AG09319 (cell line): ENCODE data around the gene MEAK7.

ENCODE experiments used
- DNase-seq: peaks from one replicate; pipeline ENCODE4 v3.0.0-alpha.2; 2010; ENCODE audit warnings: low read depth; ENCODE audit errors: extremely low read depth
- TF ChIP-seq, protein P1 (sequence below): IDR thresholded peaks from 2 replicates; pipeline ENCODE4 v1.5.1; 2011; ENCODE audit warnings: low read depth, mild to moderate bottlenecking, inconsistent platforms, low read length, moderate library complexity

Gene MEAK7

DNA sequence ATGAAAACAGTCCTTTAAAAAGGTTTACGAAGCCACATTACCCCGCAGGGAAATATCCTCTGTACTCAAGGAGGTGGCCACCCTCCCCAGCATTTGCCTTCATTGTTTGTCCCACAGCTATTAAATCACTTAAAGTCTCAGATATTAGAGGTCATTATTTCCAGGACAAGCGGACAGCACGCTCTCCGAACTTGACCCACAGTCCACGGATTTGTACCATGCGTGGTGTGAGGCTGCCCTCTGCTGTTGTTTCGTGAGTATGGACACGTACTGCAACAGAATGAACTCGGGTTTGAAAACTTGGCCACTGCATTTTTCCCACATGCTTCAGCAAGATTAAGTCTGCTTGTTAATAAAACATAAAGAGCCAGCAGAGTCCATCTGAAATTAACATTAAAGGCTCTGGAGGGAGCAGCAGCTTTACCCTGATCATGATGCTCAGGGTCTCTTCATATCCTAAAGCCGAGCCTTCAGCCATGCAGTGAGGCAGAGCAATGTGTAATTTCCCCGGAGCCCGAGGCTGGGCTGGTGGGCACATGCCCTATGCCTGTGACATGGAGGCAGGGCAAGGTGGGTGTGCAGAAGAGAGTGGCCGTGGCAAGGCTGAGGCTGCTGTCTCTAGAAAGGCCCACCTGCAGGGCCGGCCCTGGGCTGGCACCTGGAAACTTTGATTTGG, 19.7 kb downstream of the MEAK7 start:
- TF ChIP-seq, protein P1, sequence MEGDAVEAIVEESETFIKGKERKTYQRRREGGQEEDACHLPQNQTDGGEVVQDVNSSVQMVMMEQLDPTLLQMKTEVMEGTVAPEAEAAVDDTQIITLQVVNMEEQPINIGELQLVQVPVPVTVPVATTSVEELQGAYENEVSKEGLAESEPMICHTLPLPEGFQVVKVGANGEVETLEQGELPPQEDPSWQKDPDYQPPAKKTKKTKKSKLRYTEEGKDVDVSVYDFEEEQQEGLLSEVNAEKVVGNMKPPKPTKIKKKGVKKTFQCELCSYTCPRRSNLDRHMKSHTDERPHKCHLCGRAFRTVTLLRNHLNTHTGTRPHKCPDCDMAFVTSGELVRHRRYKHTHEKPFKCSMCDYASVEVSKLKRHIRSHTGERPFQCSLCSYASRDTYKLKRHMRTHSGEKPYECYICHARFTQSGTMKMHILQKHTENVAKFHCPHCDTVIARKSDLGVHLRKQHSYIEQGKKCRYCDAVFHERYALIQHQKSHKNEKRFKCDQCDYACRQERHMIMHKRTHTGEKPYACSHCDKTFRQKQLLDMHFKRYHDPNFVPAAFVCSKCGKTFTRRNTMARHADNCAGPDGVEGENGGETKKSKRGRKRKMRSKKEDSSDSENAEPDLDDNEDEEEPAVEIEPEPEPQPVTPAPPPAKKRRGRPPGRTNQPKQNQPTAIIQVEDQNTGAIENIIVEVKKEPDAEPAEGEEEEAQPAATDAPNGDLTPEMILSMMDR, result peak; percentile 66
- DNase-seq, result no peak

DNA sequence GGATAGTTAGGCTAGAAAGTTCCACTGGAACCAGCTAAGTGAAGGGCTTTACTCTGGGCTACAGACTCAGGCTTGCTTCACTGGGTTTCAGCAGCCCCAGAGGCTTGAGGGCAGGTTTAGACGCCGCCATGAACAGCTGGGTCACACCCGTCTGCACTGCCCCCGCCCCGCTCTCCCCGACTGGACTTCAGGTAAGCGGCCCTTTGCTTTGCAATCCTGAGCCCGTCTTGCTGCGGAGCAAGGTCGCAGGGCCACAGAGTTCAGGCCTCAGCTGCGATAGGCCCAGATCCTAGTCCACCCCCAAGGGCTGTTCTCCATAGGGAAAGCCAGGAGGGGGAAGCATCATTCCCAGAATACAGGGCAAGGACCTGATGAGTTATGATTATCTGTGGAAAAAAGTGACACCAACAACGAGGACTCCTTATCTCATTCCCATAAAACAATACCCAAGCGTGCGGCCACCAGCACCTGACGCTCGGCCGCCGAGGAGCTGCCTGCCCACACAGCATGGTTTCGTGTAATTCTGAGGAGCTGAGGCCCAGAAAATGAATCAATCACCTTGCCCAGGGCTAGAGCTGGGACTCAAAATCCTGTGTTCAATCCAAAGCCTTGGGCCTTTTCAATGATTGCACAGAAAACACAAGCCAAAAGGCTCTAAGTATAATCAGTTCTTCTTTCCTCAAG, 20.4 kb downstream of the MEAK7 start:
- TF ChIP-seq, protein P1, result no peak
- DNase-seq, result no peak

DNA sequence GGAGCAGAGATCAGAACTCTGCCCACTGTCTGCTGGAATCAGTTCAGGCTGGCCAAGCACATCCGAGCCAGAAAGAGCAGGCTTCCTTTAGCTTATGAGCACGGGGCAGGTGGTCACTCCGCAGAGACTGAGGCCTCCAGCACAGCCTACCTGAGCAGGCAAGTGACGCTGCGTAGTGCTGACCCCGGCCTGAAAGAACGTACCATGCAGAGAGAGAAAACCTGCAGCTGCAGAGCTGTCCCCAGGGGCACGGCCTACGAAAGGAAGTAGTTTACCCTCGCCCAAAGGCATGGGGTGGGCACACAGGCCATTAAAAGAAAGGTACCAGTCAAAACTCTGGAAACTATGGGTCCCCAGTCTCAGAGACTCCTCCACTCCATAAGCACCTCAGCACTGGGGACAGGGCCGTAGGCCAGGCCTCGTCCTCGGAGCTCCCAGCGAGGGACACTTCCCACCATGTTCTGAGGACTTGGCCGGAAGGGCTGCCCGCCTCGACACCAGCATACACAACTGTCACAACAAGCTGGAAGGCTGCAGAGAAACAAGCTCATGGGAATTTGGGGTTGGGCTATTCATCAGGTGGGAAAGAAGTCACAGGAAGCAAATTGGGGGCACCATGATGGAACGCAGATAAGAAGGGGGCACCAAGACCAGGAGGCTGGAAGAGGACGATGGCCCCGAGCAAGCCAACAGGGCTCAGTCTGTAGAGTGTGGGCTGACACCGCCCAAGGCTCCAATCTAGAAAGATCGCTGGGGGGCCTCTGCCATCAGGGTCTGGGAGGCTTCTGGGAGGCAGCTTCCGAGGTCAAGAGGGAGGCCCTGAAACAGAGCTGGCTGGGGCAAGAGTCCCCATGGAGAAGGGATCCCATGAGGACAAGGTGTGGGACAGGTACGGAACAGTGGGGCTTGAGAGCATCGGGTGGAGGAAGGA, 21.2 kb downstream of the MEAK7 start:
- TF ChIP-seq, protein P1, result no peak
- DNase-seq, result no peak

DNA sequence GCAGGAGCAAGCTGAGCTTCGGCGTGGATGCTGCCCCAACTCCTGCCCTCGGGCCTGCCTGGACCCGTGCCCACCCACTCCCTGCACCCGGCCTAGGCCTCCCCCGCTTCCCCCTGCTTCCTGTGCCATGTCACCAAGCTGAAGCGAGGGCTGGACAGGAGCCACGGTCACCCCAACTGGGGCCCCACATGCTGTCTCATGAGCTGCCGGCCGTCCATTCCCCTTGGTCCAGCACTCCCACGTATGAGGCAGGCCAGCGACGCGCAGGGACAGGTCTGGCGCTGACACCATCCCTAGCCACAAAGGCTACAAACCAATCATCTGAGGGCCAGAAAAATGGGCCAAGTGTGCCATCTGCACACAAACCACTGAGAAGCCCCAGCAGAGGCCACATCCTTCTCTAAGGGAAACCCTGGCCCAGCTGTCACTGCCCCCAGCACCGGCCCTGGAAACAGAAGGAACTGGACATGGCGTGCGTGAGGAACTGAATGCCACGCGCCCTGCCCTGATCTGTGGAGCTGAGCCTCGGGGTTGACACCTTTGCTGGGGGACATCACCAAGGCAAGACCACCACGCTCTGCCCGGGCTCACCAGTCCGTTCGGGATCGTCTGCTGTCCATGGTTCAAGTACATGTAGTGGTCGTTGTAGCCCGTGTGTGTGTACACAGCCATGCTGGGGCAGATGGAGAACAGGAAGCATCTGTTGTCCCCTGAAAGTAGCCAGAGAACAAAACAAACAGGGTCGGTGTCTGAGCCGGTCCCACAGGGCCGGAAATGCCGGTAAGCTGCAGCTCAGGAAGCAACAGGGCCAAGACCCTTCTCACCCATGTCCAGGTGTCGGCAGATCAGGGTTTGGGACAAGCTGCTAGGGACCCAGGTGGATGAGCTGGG, 22.2 kb downstream of the MEAK7 start:
- DNase-seq, result no peak
- TF ChIP-seq, protein P1, result no peak

DNA sequence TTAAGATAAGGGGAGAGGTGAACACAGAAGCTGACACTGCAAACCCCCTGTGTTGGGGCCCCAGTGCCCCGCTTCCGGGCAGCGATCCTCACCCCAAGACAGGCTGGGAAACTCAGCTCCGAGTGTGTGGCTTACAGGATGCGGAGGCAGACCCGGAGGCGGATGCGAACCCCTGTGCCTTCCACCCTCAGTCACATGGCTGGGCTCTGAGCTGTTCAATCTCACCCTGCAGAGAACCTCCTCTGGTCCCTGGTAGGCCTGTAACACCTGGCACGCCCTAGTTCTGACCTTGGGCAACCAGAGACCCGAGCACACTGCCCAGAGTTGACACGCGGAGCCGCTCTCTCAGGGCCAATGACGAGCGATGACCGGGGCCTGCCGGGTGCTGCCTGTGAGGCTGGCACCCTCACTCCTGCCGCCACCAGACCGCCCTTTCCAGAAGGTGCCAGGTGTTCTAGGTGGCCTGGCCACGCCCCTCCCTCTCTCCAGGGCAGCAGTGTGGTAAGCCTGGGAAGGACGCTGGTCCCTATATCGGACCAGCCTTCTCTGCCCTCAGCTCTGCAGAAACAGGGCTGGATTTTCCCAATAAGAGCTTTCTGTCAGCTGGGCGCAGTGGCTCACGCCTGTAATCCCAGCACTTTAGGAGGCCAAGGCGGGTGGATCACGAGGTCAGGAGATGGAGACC, 23.3 kb downstream of the MEAK7 start:
- DNase-seq, result no peak

More for the DNA sequence above, 23.3 kb downstream of the MEAK7 start:
- TF ChIP-seq, protein P1, result no peak
